Inflammatory macrophage treated with lipopolysaccharide for 4 hours (primary cell): Measurements from ENCODE around the gene ZBTB7C.

ENCODE experiments used
- DNase-seq: peaks from one replicate; pipeline ENCODE4 v3.0.0-alpha.2; 2020

The ZBTB7C gene

GRCh38 chr18:48387300-48387699 lies 21.9 kb downstream of the ZBTB7C start:
- DNase-seq, result no peak

GRCh38 chr18:48385596-48385995 lies 23.6 kb downstream of the ZBTB7C start:
- DNase-seq, result no peak

- no peak for DNase-seq
Measured at GRCh38 chr18:48376934-48377333, 32.2 kb downstream of the ZBTB7C start.

DNA sequence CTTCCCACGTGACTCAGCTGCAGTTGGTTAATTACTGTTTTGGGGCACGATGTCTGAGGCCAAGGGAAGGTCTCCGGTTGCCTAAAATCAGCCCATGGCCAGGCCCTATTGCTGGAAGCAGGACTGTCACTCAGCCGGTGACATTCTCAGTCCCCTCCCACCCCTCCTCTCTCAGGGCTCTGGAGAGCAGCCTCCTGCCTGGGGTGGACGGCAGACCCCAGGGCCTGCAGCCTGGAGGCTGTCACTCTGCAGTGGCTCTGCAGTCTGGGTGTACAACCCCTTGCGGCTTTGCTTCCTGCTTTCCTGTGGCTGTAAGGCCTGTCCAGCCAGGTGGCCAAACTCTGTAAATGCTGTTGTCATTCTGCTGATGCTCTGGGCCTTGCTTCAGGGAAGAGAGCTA lies 32.8 kb downstream of the ZBTB7C start:
- no peak for DNase-seq

DNA sequence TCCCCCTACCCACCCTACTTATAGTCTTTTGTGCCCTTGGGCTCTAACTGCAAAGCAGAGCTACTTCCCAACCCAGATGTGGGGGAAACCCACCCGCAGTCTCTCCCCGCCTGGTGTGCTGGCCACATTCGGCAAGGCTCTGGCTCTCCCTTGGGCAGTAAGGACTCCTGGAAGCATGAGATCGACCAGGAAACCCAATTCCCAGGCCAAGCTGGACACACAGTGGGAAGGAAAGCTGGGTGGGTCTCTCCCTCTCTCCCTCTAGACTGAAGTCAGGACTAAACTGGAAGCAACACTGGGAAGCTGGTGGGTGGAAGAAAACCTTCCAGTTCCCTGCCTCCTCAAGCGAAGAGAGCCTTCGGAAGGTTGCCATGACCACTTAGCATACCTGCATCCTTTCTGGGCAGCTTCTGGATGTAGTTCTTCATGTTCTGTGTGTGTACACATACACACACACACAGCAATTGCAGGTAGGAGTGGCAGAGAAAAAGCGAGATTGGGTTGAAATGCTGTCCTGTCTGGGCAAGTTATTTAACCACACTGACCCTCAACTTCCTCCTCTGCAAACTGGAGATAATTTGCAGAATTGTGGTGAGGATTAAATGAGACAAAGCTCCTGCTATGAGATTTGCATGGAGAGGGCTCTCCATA lies 33.9 kb downstream of the ZBTB7C start:
- DNase-seq, result no peak

- DNase-seq, result no peak
Measured at GRCh38 chr18:48374423-48375149, 34.6 kb downstream of the ZBTB7C start.

- DNase-seq, result no peak
Measured at GRCh38 chr18:48371854-48372602, 37.2 kb downstream of the ZBTB7C start.

DNA sequence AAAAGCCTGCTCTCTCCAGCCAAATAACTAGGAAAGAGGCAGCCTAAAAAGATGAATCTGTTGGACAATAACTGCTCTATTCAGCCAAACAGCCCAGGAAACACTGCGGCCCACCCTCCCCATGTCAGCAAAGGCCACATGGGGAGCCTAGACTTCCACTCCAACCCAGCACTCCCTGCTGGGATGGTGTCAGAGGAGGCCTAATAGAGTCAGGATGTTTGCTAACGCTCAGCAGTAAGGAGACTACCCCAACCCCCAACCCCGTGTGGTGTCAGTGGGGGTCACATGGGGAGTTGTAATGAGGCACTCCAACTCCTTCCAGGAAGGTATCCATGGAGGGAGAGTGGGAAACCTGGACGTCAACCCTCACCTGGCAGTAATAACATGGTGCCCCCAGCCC lies 41.6 kb downstream of the ZBTB7C start:
- no peak for DNase-seq

GRCh38 chr18:48365965-48366364 lies 43.2 kb downstream of the ZBTB7C start:
- no peak for DNase-seq

- no peak for DNase-seq
Measured at GRCh38 chr18:48364146-48364545, 45.0 kb downstream of the ZBTB7C start.

GRCh38 chr18:48363175-48363574 lies 46.0 kb downstream of the ZBTB7C start:
- DNase-seq, result no peak

GRCh38 chr18:48361801-48362200 lies 47.4 kb downstream of the ZBTB7C start:
- no peak for DNase-seq

DNA sequence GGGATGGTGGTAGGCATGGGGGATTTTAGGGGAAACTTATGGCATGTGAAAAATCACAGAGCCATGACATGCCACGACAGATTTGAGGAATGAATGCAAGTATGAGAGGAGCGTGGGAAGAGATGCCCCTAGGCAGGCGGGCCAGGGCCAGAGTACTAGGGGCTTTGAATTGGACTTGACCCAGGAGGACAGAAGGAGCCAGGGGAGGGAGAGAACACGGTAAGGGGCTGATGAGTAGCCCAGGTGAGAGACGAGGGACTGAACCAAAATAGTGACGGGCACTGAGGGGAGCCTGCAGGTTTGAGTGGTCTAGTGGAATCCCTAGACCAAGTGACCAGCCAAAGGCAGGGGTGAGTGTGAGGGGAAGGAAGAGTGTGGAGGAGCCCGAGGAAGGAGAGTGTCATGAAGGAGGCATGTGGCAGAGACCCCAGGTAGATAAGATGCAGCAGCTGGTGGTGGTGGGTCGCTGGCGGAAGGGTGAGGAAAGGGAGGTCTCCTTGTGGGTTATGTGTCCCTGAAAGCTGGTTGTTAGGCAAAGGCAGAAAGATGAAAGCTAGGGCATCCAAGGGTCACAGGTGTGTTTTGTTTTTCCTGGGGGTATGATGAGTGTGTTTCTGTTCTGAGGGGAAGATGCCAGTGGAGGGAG lies 48.7 kb downstream of the ZBTB7C start:
- DNase-seq, result no peak

- no peak for DNase-seq
Measured at GRCh38 chr18:48359626-48360025, 49.6 kb downstream of the ZBTB7C start.

GRCh38 chr18:48358868-48359267 lies 50.3 kb downstream of the ZBTB7C start:
- no peak for DNase-seq

- DNase-seq, result no peak
Measured at GRCh38 chr18:48356909-48357631, 52.1 kb downstream of the ZBTB7C start.

GRCh38 chr18:48356151-48356745 lies 52.9 kb downstream of the ZBTB7C start:
- DNase-seq, result no peak

DNA sequence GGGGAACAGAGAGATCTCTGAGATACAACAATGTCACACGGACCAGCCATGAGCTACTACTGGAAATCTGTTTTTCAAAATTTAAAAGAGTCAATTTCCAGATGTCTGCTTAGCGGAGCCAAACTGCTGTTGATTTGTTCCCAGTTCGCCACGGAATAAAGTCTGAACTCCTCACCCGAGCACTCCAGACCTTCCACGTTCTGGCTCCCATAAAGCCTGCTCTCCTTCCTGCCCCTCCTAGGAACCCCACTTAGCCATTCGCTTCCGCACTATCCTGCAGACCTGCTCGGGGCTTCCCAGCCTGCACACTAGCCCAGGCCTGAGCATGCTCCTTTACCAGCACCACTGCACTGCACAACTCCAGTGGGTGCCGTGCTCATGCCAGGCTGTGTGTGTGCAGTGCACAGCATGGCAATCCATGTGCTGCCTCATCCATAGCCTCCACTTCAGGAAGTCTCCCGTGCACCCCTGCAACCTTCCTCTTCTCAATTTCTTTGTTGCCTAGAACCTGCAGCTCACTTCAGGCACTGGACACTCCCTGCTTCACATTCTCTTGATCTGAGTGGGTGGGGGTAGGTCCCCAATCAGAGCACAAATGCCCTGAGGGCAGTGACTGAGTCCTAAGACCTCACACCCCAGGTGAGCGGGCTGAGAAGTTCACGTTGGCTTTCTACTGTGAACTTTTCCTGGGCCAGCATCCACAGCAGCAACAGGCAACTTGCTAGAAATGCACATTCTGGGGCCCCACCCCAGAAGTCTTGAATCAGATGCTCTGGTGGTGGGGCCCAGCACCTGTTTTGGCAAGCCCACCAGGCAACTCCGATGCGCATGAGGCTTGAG lies 53.7 kb downstream of the ZBTB7C start:
- no peak for DNase-seq

GRCh38 chr18:48354746-48355260 lies 54.4 kb downstream of the ZBTB7C start:
- no peak for DNase-seq

GRCh38 chr18:48352051-48352755 lies 57.0 kb downstream of the ZBTB7C start:
- no peak for DNase-seq
